ENCODE measurements around the gene CLCA4. TPM values are rescaled to one million over a fixed set of nuclear protein-coding genes. Genes with fewer than 3 reads are reported as not detected.

Gene CLCA4
- total RNA-seq, 1 donor from 2014 or later, result 0.07 TPM

GRCh38 chr1:86567878-86568277 is 21.0 kb downstream of the CLCA4 start:
- Mint-ChIP-seq H3K9me3 (no peaks in the 10 kb centered on the region), H3K4me3 (no peak overlapping the region), H3K27me3 (ENCODE audit: low read depth) (peaks cover 6% of the 10 kb centered on the region), H3K27ac (no peak overlapping the region), H3K4me1 (no peaks in the 10 kb centered on the region), H3K36me3 (no peaks in the 10 kb centered on the region)
- DNase-seq (ENCODE audit: low spot score in 2 of 2, unreplicated experiment in 2 of 2), result no peak
- TF ChIP-seq, protein P1, sequence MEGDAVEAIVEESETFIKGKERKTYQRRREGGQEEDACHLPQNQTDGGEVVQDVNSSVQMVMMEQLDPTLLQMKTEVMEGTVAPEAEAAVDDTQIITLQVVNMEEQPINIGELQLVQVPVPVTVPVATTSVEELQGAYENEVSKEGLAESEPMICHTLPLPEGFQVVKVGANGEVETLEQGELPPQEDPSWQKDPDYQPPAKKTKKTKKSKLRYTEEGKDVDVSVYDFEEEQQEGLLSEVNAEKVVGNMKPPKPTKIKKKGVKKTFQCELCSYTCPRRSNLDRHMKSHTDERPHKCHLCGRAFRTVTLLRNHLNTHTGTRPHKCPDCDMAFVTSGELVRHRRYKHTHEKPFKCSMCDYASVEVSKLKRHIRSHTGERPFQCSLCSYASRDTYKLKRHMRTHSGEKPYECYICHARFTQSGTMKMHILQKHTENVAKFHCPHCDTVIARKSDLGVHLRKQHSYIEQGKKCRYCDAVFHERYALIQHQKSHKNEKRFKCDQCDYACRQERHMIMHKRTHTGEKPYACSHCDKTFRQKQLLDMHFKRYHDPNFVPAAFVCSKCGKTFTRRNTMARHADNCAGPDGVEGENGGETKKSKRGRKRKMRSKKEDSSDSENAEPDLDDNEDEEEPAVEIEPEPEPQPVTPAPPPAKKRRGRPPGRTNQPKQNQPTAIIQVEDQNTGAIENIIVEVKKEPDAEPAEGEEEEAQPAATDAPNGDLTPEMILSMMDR (IDR thresholded peaks at IDR 0.05; ENCODE audit: unreplicated experiment), result no peak

DNA sequence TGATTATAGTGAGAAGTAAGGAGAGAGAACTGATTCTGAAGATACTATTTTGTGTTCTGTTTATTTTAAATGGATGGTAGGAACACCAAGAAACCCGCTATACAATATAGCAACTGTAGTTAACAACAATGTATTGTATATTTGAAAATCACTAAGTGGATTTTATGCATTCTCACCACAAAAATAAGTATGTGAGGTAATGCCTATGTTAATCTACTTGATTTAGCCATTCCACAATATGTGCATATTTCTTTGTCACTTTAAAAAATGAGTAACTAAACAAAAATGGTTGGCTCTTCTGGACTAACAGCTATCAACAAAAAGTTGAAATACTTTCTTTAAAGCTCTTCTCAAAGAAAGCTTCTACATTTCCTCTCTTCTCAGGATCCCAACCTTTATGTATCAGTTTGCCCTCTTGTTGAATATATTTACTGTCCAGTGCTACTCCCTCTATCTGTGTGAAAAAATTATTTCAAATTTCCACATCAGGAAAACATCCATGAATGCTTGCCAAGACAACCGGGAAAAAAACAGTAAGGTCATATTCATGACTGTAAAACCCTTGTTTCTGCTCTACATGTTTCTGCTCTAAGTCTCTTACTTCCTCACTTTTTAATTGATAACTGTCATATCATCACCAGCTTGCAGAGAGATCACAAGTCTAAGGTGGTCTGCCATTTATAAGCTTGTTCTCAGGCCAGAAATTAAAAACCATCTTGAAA is 27.0 kb downstream of the CLCA4 start:
- no peaks in the 10 kb centered on the region for H3K4me1 Mint-ChIP-seq
- no peaks in the 10 kb centered on the region for H3K27me3 Mint-ChIP-seq (ENCODE audit: low read depth)
- TF ChIP-seq, protein P1 (IDR thresholded peaks at IDR 0.05; ENCODE audit: unreplicated experiment), result no peak
- no peak for DNase-seq (ENCODE audit: low spot score in 2 of 2, unreplicated experiment in 2 of 2)
- H3K27ac Mint-ChIP-seq, result no peak overlapping the region
- no peaks in the 10 kb centered on the region for H3K36me3 Mint-ChIP-seq
- no peaks in the 10 kb centered on the region for H3K9me3 Mint-ChIP-seq
- no peak overlapping the region for H3K4me3 Mint-ChIP-seq

DNA sequence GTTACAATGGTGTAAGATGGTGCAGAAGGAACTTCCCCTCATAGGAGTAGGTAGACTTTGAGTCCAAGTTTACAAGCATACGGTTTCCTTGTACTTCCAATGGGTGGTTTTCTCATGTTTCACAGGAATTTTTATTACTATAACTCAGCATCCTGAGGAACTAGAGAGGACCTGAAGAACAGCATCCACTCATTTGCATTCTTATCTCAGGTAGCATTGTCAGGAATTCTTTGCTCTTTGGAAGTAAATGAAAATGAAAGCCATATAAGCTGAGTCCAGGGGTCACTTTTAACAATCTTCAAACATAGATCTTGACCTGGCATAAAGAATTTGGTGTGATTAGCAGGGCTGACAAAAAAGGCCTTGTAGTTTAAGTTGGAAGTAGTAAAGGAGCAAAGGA is 34.4 kb downstream of the CLCA4 start:
- Mint-ChIP-seq H3K4me1 (no peaks in the 10 kb centered on the region), H3K36me3 (no peaks in the 10 kb centered on the region), H3K9me3 (no peaks in the 10 kb centered on the region), H3K27ac (no peak overlapping the region), H3K4me3 (no peak overlapping the region), H3K27me3 (ENCODE audit: low read depth) (no peaks in the 10 kb centered on the region)
- DNase-seq (ENCODE audit: low spot score in 2 of 2, unreplicated experiment in 2 of 2), result no peak
- TF ChIP-seq, protein P1 (IDR thresholded peaks at IDR 0.05; ENCODE audit: unreplicated experiment), result no peak

GRCh38 chr1:86582161-86582560 is 35.3 kb downstream of the CLCA4 start:
- no peak for DNase-seq (ENCODE audit: low spot score in 2 of 2, unreplicated experiment in 2 of 2)
- no peaks in the 10 kb centered on the region for H3K9me3 Mint-ChIP-seq
- H3K4me1 Mint-ChIP-seq, result no peaks in the 10 kb centered on the region
- no peak overlapping the region for H3K4me3 Mint-ChIP-seq
- H3K36me3 Mint-ChIP-seq, result no peaks in the 10 kb centered on the region
- no peaks in the 10 kb centered on the region for H3K27me3 Mint-ChIP-seq (ENCODE audit: low read depth)
- TF ChIP-seq, protein P1 (IDR thresholded peaks at IDR 0.05; ENCODE audit: unreplicated experiment), result no peak
- no peak overlapping the region for H3K27ac Mint-ChIP-seq

- Mint-ChIP-seq H3K27ac (no peak overlapping the region), H3K27me3 (ENCODE audit: low read depth) (peaks cover 5% of the 10 kb centered on the region), H3K4me1 (no peaks in the 10 kb centered on the region), H3K36me3 (no peaks in the 10 kb centered on the region), H3K4me3 (no peak overlapping the region), H3K9me3 (no peaks in the 10 kb centered on the region)
- no peak for DNase-seq (ENCODE audit: low spot score in 2 of 2, unreplicated experiment in 2 of 2)
- TF ChIP-seq, protein P1 (IDR thresholded peaks at IDR 0.05; ENCODE audit: unreplicated experiment), result no peak
These were observed 36.2 kb downstream of the CLCA4 start for GRCh38 chr1:86583032-86583431.
